SK-N-SH treated with all-trans-retinoic acid at 6 μM for 48 hours (cell line): ENCODE results near the gene ZSCAN1.

ENCODE experiments used
- BACH2 ChIP-seq: fragments of 250-450 bp; sonication (Bioruptor Pico); IDR thresholded peaks from 2 replicates; pipeline ENCODE4 v1.9.0; 2021; ENCODE audit warnings: mild to moderate bottlenecking, borderline replicate concordance
- CREB5 ChIP-seq: fragments of 250-450 bp; sonication (Bioruptor Pico); IDR thresholded peaks from 2 replicates; pipeline ENCODE4 v1.5.1; 2020; ENCODE audit warnings: low read depth, mild to moderate bottlenecking, moderate library complexity
- CSRNP3 ChIP-seq: fragments of 250-450 bp; sonication (Bioruptor Pico); IDR thresholded peaks from 2 replicates; pipeline ENCODE4 v1.5.1; 2021; ENCODE audit warnings: mild to moderate bottlenecking, moderate library complexity
- ESRRG ChIP-seq: fragments of 250-450 bp; sonication (Bioruptor Pico); IDR thresholded peaks from 2 replicates; pipeline ENCODE4 v1.6.1; 2021; ENCODE audit warnings: mild to moderate bottlenecking
- OSR1 ChIP-seq: fragments of 250-450 bp; sonication (Bioruptor Pico); IDR thresholded peaks from 2 replicates; pipeline ENCODE4 v1.8.0; 2022; ENCODE audit warnings: moderate library complexity, mild to moderate bottlenecking, inconsistent platforms
- PATZ1 ChIP-seq: fragments of 250-450 bp; sonication (Bioruptor Pico); IDR thresholded peaks from 2 replicates; pipeline ENCODE4 v1.8.0; 2020; ENCODE audit warnings: mild to moderate bottlenecking, moderate library complexity, borderline replicate concordance
- RARB ChIP-seq: fragments of 250-450 bp; sonication (Bioruptor Pico); IDR thresholded peaks from 2 replicates; pipeline ENCODE4 v1.8.0; 2021; ENCODE audit warnings: mild to moderate bottlenecking, moderate library complexity
- TCF4 ChIP-seq: fragments of 250-450 bp; sonication (Bioruptor Pico); IDR thresholded peaks from 2 replicates; pipeline ENCODE4 v1.8.0; 2021; ENCODE audit warnings: mild to moderate bottlenecking, moderate library complexity, borderline replicate concordance
- ZFP3 ChIP-seq: fragments of 250-450 bp; sonication (Bioruptor Pico); IDR thresholded peaks from 2 replicates; pipeline ENCODE4 v1.5.0; 2020; ENCODE audit warnings: mild to moderate bottlenecking, moderate library complexity
- ZFP30 ChIP-seq: fragments of 450-650 bp; formaldehyde crosslinking; IDR thresholded peaks from 2 replicates; pipeline ENCODE4 v1.5.0; 2022; ENCODE audit warnings: mild to moderate bottlenecking, moderate library complexity
- ZNF70 ChIP-seq: fragments of 450-650 bp; formaldehyde crosslinking; IDR thresholded peaks from 2 replicates; pipeline ENCODE4 v1.5.0; 2020; ENCODE audit warnings: mild to moderate bottlenecking, moderate library complexity

- TF ChIP-seq BACH2 (CRISPR knock-in tag) (no peak), OSR1 (CRISPR knock-in tag) (no peak), ZNF70 (CRISPR knock-in tag) (no peak), ZFP30 (CRISPR knock-in tag) (no peak), RARB (CRISPR knock-in tag) (no peak), ESRRG (CRISPR knock-in tag) (no peak), PATZ1 (CRISPR knock-in tag) (no peak), ZFP3 (no peak), TCF4 (no peak), CREB5 (CRISPR knock-in tag) (no peak), CSRNP3 (no peak)
These were observed 25.9 kb downstream of the ZSCAN1 start for GRCh38 chr19:58059671-58060078.
